ENCODE data around the gene BCORL1.

DNA sequence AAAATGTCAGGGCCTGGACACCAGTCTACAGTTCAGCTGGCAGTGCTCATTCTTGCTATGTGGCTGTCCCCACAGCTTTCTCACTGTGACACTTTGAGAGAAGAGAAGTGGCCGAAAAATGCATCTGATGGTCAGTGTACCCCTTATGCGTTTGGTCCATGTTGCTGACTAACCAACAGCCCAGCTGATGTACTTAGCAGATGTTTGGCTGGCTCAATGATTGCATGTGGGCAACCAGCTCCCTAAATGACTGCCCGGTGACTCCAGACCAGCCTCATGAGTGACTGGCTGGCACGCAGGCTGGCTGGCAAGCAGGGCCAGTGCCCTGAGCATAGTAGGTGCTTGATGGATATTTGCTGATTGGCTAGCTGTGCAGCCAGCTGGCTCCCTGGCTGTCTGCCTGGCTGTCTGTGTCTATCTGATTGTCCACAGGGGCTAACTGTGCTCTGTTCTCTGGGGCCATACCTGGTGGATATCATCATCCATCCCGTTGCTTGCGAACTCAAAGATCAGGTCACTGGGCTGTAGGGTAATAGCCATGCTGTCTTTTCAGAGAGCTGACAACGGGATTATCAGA, 98.4 kb downstream of the BCORL1 start:
- TF ChIP-seq MXI1 (conservative IDR thresholded peaks at IDR 0.05; ENCODE audit: poor library complexity, severe bottlenecking), result no peak
- TF ChIP-seq, protein P1, sequence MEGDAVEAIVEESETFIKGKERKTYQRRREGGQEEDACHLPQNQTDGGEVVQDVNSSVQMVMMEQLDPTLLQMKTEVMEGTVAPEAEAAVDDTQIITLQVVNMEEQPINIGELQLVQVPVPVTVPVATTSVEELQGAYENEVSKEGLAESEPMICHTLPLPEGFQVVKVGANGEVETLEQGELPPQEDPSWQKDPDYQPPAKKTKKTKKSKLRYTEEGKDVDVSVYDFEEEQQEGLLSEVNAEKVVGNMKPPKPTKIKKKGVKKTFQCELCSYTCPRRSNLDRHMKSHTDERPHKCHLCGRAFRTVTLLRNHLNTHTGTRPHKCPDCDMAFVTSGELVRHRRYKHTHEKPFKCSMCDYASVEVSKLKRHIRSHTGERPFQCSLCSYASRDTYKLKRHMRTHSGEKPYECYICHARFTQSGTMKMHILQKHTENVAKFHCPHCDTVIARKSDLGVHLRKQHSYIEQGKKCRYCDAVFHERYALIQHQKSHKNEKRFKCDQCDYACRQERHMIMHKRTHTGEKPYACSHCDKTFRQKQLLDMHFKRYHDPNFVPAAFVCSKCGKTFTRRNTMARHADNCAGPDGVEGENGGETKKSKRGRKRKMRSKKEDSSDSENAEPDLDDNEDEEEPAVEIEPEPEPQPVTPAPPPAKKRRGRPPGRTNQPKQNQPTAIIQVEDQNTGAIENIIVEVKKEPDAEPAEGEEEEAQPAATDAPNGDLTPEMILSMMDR (IDR thresholded peaks at IDR 0.05; ENCODE audit: poor library complexity, severe bottlenecking), result no peak
- no peak for TF ChIP-seq EP300 (conservative IDR thresholded peaks at IDR 0.05; ENCODE audit: poor library complexity, severe bottlenecking)
- TF ChIP-seq EZH2 (IDR thresholded peaks at IDR 0.05; ENCODE audit: borderline replicate concordance, insufficient read depth, low read length, poor library complexity, severe bottlenecking), result no peak
- TF ChIP-seq RAD21 (conservative IDR thresholded peaks at IDR 0.05), result no peak
- TF ChIP-seq POLR2AphosphoS5 (IDR thresholded peaks at IDR 0.05), result no peak

Data from neural cell (in vitro differentiated cells).